GM23338 (cell line): ENCODE data around the gene AGPAT3.

ENCODE experiments used
- CTCF ChIP-seq, 2 experiments: fragments of 200-600 bp in 1 of 2; sonication (generic) in 1 of 2; conservative IDR thresholded peaks; 2 replicates each; pipeline versions ENCODE4 v1.5.1 to v1.6.1; 2016 to 2017; ENCODE audit warnings: antibody characterized with exemption in 2 of 2, low read depth in 2 of 2, mild to moderate bottlenecking in 2 of 2, moderate library complexity in 1 of 2
- TF ChIP-seq, protein P1 (sequence below): IDR thresholded peaks from one replicate; pipeline ENCODE4 v1.6.1; 2018; ENCODE audit warnings: antibody characterized with exemption; ENCODE audit not compliant: unreplicated experiment

GRCh38 chr21:43989401-43989800 is 124.4 kb downstream of the AGPAT3 start:
- no peak for TF ChIP-seq CTCF (conservative IDR thresholded peaks at IDR 0.05; ENCODE audit: low read depth in 2 of 2)
- TF ChIP-seq, protein P1, sequence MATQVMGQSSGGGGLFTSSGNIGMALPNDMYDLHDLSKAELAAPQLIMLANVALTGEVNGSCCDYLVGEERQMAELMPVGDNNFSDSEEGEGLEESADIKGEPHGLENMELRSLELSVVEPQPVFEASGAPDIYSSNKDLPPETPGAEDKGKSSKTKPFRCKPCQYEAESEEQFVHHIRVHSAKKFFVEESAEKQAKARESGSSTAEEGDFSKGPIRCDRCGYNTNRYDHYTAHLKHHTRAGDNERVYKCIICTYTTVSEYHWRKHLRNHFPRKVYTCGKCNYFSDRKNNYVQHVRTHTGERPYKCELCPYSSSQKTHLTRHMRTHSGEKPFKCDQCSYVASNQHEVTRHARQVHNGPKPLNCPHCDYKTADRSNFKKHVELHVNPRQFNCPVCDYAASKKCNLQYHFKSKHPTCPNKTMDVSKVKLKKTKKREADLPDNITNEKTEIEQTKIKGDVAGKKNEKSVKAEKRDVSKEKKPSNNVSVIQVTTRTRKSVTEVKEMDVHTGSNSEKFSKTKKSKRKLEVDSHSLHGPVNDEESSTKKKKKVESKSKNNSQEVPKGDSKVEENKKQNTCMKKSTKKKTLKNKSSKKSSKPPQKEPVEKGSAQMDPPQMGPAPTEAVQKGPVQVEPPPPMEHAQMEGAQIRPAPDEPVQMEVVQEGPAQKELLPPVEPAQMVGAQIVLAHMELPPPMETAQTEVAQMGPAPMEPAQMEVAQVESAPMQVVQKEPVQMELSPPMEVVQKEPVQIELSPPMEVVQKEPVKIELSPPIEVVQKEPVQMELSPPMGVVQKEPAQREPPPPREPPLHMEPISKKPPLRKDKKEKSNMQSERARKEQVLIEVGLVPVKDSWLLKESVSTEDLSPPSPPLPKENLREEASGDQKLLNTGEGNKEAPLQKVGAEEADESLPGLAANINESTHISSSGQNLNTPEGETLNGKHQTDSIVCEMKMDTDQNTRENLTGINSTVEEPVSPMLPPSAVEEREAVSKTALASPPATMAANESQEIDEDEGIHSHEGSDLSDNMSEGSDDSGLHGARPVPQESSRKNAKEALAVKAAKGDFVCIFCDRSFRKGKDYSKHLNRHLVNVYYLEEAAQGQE, result no peak
